Smooth muscle cell (in vitro differentiated cells): ENCODE results near the gene CLEC16A. TPM values are rescaled to one million over a fixed set of nuclear protein-coding genes. Genes with fewer than 3 reads are reported as not detected.
A peak's percentile ranks its signal among the peaks of the same experiment; 100 is the strongest.

Source experiments
- DNase-seq: peaks from one replicate; lab custom pipeline; 2025; ENCODE audit not compliant: unreplicated experiment; lab: John Stamatoyannopoulos, UW
- H2AFZ ChIP-seq: fragments of 200-600 bp; sonication (generic); 2 replicates; pipeline ENCODE4 v1.6.0; 2016; ENCODE audit warnings: antibody characterized with exemption, low read depth, mild to moderate bottlenecking
- H3F3A ChIP-seq: fragments of 200-600 bp; sonication (generic); 2 replicates; pipeline ENCODE4 v1.6.0; 2017; ENCODE audit warnings: antibody characterized with exemption, low read depth
- H3K27ac ChIP-seq: fragments of 200-600 bp; sonication (generic); 2 replicates; pipeline ENCODE4 v1.5.1; 2016; ENCODE audit warnings: low read depth, mild to moderate bottlenecking
- H3K27me3 ChIP-seq: fragments of 200-600 bp; sonication (generic); 2 replicates; pipeline ENCODE4 v1.6.1; 2016; ENCODE audit warnings: low read depth, mild to moderate bottlenecking
- H3K36me3 ChIP-seq: fragments of 200-600 bp; sonication (generic); 2 replicates; pipeline ENCODE4 v1.5.1; 2016; ENCODE audit warnings: low read depth
- H3K4me1 ChIP-seq: fragments of 200-600 bp; sonication (generic); 2 replicates; pipeline ENCODE4 v1.5.1; 2016; ENCODE audit warnings: low read depth
- H3K4me2 ChIP-seq: fragments of 200-600 bp; sonication (generic); 2 replicates; pipeline ENCODE4 v1.6.0; 2016; ENCODE audit warnings: mild to moderate bottlenecking
- H3K4me3 ChIP-seq: fragments of 200-600 bp; sonication (generic); 2 replicates; pipeline ENCODE4 v1.5.1; 2016; ENCODE audit warnings: mild to moderate bottlenecking
- H3K79me2 ChIP-seq: fragments of 200-600 bp; sonication (generic); 2 replicates; pipeline ENCODE4 v1.6.0; 2016; ENCODE audit warnings: low read depth, mild to moderate bottlenecking
- H3K9ac ChIP-seq: fragments of 200-600 bp; sonication (generic); 2 replicates; pipeline ENCODE4 v1.6.0; 2016; ENCODE audit warnings: low read depth
- H3K9me3 ChIP-seq: fragments of 200-600 bp; sonication (generic); replicated peaks from 2 replicates; pipeline ENCODE4 v1.5.1; 2016; ENCODE audit warnings: low read depth
- H4K20me1 ChIP-seq: fragments of 200-600 bp; sonication (generic); 2 replicates; pipeline ENCODE4 v1.6.0; 2016; ENCODE audit warnings: low read depth
- CTCF ChIP-seq: fragments of 200-600 bp; sonication (generic); IDR thresholded peaks from 2 replicates; pipeline ENCODE4 v1.5.1; 2017; ENCODE audit warnings: borderline replicate concordance, mild to moderate bottlenecking, antibody characterized with exemption; ENCODE audit not compliant: insufficient read depth, poor library complexity, severe bottlenecking
- WGBS: methylation state at CpG from one replicate; pipeline ENCODE4 v1.1.7; 2016; ENCODE audit warnings: low lambda C conversion rate; 5-methylcytosine and 5-hydroxymethylcytosine counted together
- polyA plus RNA-seq: library from polyadenylated mRNA; unstranded; fragments of >200 nt; fragmentation: Nextera tagmentation; extraction: Ambion mirVana; gene quantifications from 2 replicates; pipeline ENCODE4 v1.2.1, GENCODE V29; 2016
- total RNA-seq: library from RNA; depleted of rRNA; stranded (reverse); fragments of >200 nt; gene quantifications from 2 replicates; pipeline ENCODE4 v1.2.3, GENCODE V29; 2014

Gene CLEC16A
- total and polyA plus RNA-seq, 2 experiments from 2014 or later, result 12.6 to 16.2 TPM

- no peak for DNase-seq
- no peak for TF ChIP-seq CTCF
- no peaks in the 10 kb centered on the region for H3K36me3 ChIP-seq
- peaks cover 6% of the 10 kb centered on the region for H3F3A ChIP-seq
- no peaks in the 10 kb centered on the region for H3K9me3 ChIP-seq
- no peak overlapping the region for H3K9ac ChIP-seq
- peaks cover 21% of the 10 kb centered on the region for H4K20me1 ChIP-seq
- H3K4me1 ChIP-seq, result no peaks in the 10 kb centered on the region
- 24% methylated on average over 6 of the region's 6 CpGs for WGBS
- H2AFZ ChIP-seq, result no peak overlapping the region
- H3K27ac ChIP-seq, result no peak overlapping the region
- no peaks in the 10 kb centered on the region for H3K79me2 ChIP-seq
- H3K4me3 ChIP-seq, result no peak overlapping the region
- H3K27me3 ChIP-seq, result no peaks in the 10 kb centered on the region
- H3K4me2 ChIP-seq, result peak overlapping the region; percentile 25
Observed at GRCh38 chr16:11161439-11161838, 217.1 kb downstream of the CLEC16A start.

- no peak overlapping the region for H3K9ac ChIP-seq
- WGBS, result 60% methylated on average over 7 of the region's 7 CpGs
Observed at GRCh38 chr16:11161974-11162373, 217.6 kb downstream of the CLEC16A start.

GRCh38 chr16:11162586-11163268 lies 218.4 kb downstream of the CLEC16A start:
- Histone ChIP-seq H2AFZ (no peak overlapping the region), H4K20me1 (peaks cover 21% of the 10 kb centered on the region), H3K79me2 (no peaks in the 10 kb centered on the region), H3K4me2 (no peak overlapping the region), H3K9ac (no peak overlapping the region), H3K4me3 (no peak overlapping the region), H3K36me3 (no peaks in the 10 kb centered on the region), H3K27ac (no peak overlapping the region), H3F3A (peaks cover 6% of the 10 kb centered on the region), H3K4me1 (no peaks in the 10 kb centered on the region), H3K27me3 (no peaks in the 10 kb centered on the region), H3K9me3 (no peaks in the 10 kb centered on the region)
- 57% methylated on average over 9 of the region's 9 CpGs for WGBS
- no peak for DNase-seq
- TF ChIP-seq CTCF, result no peak

More at GRCh38 chr16:11161974-11162373, 217.6 kb downstream of the CLEC16A start:
- Histone ChIP-seq H3K79me2 (no peaks in the 10 kb centered on the region), H3F3A (peaks cover 6% of the 10 kb centered on the region), H3K27me3 (no peaks in the 10 kb centered on the region), H3K9me3 (no peaks in the 10 kb centered on the region), H3K36me3 (no peaks in the 10 kb centered on the region), H4K20me1 (peaks cover 21% of the 10 kb centered on the region), H3K4me3 (no peak overlapping the region), H2AFZ (no peak overlapping the region), H3K27ac (no peak overlapping the region), H3K4me1 (no peaks in the 10 kb centered on the region), H3K4me2 (peak overlapping the region; percentile 25)
- no peak for TF ChIP-seq CTCF
- no peak for DNase-seq

GRCh38 chr16:11163761-11164261 lies 219.4 kb downstream of the CLEC16A start:
- 52% methylated on average over 15 of the region's 15 CpGs for WGBS
- TF ChIP-seq CTCF, result no peak
- Histone ChIP-seq H3K9me3 (no peaks in the 10 kb centered on the region), H3K27me3 (no peaks in the 10 kb centered on the region), H3K9ac (no peak overlapping the region), H3K4me3 (no peak overlapping the region), H2AFZ (no peak overlapping the region), H3F3A (peaks cover 6% of the 10 kb centered on the region), H3K36me3 (no peaks in the 10 kb centered on the region), H3K27ac (no peak overlapping the region), H3K79me2 (no peaks in the 10 kb centered on the region), H4K20me1 (peaks cover 21% of the 10 kb centered on the region), H3K4me1 (no peaks in the 10 kb centered on the region), H3K4me2 (no peak overlapping the region)
- DNase-seq, result no peak
